Right lobe of liver (tissue), 6 donors: ENCODE data around the gene ESPN. TPM values are rescaled to one million over a fixed set of nuclear protein-coding genes. Genes with fewer than 3 reads are reported as not detected.
A peak's percentile ranks its signal among the peaks of the same experiment; 100 is the strongest.

Experiments used
- ATAC-seq, 4 donors: fragments of 200-7000 bp; cut with Tn5 transposase; one replicate each; pipeline ENCODE4 v1.9.1; 2020; ENCODE audit warnings: mild to moderate bottlenecking in 4 of 4, moderate library complexity in 4 of 4
- DNase-seq, 3 donors: peaks; one replicate each; pipeline ENCODE4 v3.0.0-alpha.2; 2020
- H3K27ac ChIP-seq, 3 donors: fragments of 200-600 bp; one replicate each; pipeline ENCODE4 v1.8.0; 2022
- H3K27me3 ChIP-seq, 2 donors: fragments of 200-600 bp; one replicate each; pipeline ENCODE4 v1.8.0; 2022
- H3K36me3 ChIP-seq, 4 donors: fragments of 200-600 bp; sonication (generic) in 1 of 4; one replicate each; pipeline versions ENCODE4 v1.5.1 to v1.8.0; 2017 to 2022; ENCODE audit warnings: control low read depth in 1 of 4
- H3K4me1 ChIP-seq, 4 donors: fragments of 200-600 bp; sonication (generic) in 1 of 4; one replicate each; pipeline versions ENCODE4 v1.5.1 to v1.8.0; 2017 to 2022; ENCODE audit warnings: control low read depth in 1 of 4
- H3K4me3 ChIP-seq, 3 donors: fragments of 200-600 bp; one replicate each; pipeline ENCODE4 v1.8.0; 2022
- H3K9me3 ChIP-seq, 4 donors: fragments of 200-600 bp; sonication (generic) in 1 of 4; one replicate each; pipeline versions ENCODE4 v1.5.1 to v1.8.0; 2017 to 2022; ENCODE audit warnings: control low read depth in 1 of 4
- CTCF ChIP-seq, 4 donors: fragments of 200-600 bp in 3 of 4; fragments of 450-650 bp in 1 of 4; IDR thresholded peaks; one replicate each; pipeline versions ENCODE4 v1.5.1 to v1.8.0; 2016 to 2022; ENCODE audit warnings: antibody characterized with exemption in 4 of 4, mild to moderate bottlenecking in 2 of 4
- POLR2A ChIP-seq: fragments of 450-650 bp; IDR thresholded peaks from one replicate; pipeline ENCODE4 v1.6.1; 2017; ENCODE audit warnings: antibody characterized with exemption, mild to moderate bottlenecking
- WGBS: methylation state at CpG from one replicate; pipeline ENCODE4 v1.1.6; 2018; ENCODE audit warnings: low coverage, low lambda C conversion rate; ENCODE audit not compliant: insufficient coverage; ENCODE audit errors: missing lambda C conversion rate; 5-methylcytosine and 5-hydroxymethylcytosine counted together
- intact Hi-C, 2 donors: fragments of 100-400 bp; cut with DNase I; formaldehyde crosslinking; loops; one replicate each; pipeline versions ENCODE4 v1.11.2 to v1.14.1; 2022
- total RNA-seq, 6 experiments: library from RNA; depleted of rRNA in 2 of 6; stranded (reverse); fragments of >200 nt in 2 of 6; fragmentation: NEBNext Ultra II Directional in 3 of 6; extraction: Animal tissue kit (Norgen Biotek cat#: 25700) in 3 of 6; gene quantifications; one replicate each; pipeline versions ENCODE4 v1.1.0 to v1.2.4, GENCODE V29; 2016 to 2023
- donor health status: DM: no; HTN: yes; CAD: no.
- donor health status: DM: no; HTN: no; CAD: no.
- donor health status: DM: no; HTN: no; CAD: no.
- donor health status: DM: no; HTN: yes; CAD: no.
- donor health status: DM: no; HTN: yes; CAD: no.

The ESPN gene
- total RNA-seq, 6 experiments from 2014 or later, result 81.6 to 149 (median 120) TPM

GRCh38 chr1:6495041-6495441, 70.5 kb downstream of the ESPN start:
- 60% methylated on average over 1 of the region's 13 CpGs for WGBS
- no peak for ATAC-seq

DNA sequence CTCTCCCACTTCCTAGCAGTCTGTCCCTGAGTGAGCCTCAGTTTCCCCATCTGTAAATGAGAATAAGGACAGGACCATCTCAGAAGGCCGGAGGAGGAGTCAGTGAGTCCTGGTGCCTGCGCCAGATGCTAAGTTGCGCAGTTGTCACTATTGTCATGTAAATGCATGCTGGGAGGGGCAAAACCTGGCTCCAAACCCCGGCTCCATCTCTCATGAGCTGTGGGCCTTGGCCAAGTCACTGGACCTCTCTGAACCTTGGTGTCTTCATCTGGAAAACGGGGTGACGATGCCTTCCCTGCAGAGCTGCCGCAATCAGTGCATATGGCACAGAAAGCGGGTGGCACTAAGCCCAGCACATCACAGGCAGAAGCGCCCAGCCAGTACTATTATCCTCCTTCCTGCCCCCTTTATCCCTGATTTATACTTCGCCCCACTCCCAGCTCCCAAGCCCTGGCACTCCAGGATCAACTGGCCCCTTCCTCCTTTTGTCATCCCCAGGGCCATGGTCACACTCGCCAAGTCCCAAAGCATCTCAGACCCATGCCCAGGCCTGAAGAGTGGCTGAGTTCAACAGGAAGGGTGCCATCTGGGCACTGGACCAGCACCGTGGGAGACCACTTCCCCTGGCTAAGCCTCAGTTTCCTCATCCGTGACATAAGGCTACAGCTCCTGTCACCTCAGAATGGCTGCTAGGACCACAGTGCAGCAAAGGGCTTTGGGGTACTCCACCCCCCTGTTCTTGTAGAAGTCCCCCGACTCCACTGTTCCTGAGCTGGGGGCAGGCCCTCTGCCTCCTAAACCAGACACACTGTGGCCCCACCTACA, 71.2 kb downstream of the ESPN start:
- Histone ChIP-seq H3K4me3 (no peak overlapping the region), H3K36me3 (no peaks in the 10 kb centered on the region), H3K4me1 (peaks cover 0 to 19% (median 2%) of the 10 kb centered on the region in 4 donors), H3K9me3 (no peaks in the 10 kb centered on the region), H3K27me3 (peaks cover 0 to 8% of the 10 kb centered on the region in 2 donors), H3K27ac (no peak overlapping the region)
- DNase-seq (no peak), ATAC-seq (no peak)
- no peak for TF ChIP-seq POLR2A
- TF ChIP-seq CTCF (IDR thresholded peaks at IDR 0.05), result no peak
- 72% methylated on average over 5 of the region's 14 CpGs for WGBS
- intact Hi-C loops, result no loop called here

More at GRCh38 chr1:6495041-6495441, 70.5 kb downstream of the ESPN start:
- Histone ChIP-seq H3K4me1 (peaks cover 0 to 22% (median 2%) of the 10 kb centered on the region in 4 donors), H3K4me3 (no peak overlapping the region), H3K27me3 (peaks cover 0 to 8% of the 10 kb centered on the region in 2 donors), H3K36me3 (no peaks in the 10 kb centered on the region), H3K9me3 (no peaks in the 10 kb centered on the region), H3K27ac (no peak overlapping the region)
- no peak for DNase-seq
- intact Hi-C loops, result no loop called here
- TF ChIP-seq CTCF (IDR thresholded peaks at IDR 0.05) (no peak), POLR2A (no peak)

- Histone ChIP-seq H3K27me3 (peaks cover 0 to 8% of the 10 kb centered on the region in 2 donors), H3K9me3 (no peaks in the 10 kb centered on the region), H3K27ac (no peak overlapping the region), H3K36me3 (no peaks in the 10 kb centered on the region), H3K4me3 (peak overlapping the region in 1 of 3 donors; percentile 53), H3K4me1 (peaks cover 0 to 17% (median 2%) of the 10 kb centered on the region in 4 donors)
- 7% methylated on average over 5 of the region's 13 CpGs for WGBS
- TF ChIP-seq CTCF (IDR thresholded peaks at IDR 0.05) (no peak), POLR2A (no peak)
- ATAC-seq (no peak), DNase-seq (no peak)
- intact Hi-C loops, result no loop called here
Observed at GRCh38 chr1:6496365-6496721, 71.8 kb downstream of the ESPN start.

GRCh38 chr1:6496890-6497214, 72.3 kb downstream of the ESPN start:
- H3K27ac ChIP-seq, result no peak overlapping the region
- H3K4me1 ChIP-seq, result peaks cover 0 to 11% (median 2%) of the 10 kb centered on the region in 4 donors
- ATAC-seq (no peak), DNase-seq (no peak)
- TF ChIP-seq POLR2A (no peak), CTCF (IDR thresholded peaks at IDR 0.05) (no peak)
- peaks cover 0 to 8% of the 10 kb centered on the region in 2 donors for H3K27me3 ChIP-seq
- WGBS, result 0% methylated on average over 1 of the region's 21 CpGs
- H3K9me3 ChIP-seq, result no peaks in the 10 kb centered on the region
- H3K36me3 ChIP-seq, result no peaks in the 10 kb centered on the region
- intact Hi-C loops, result no loop called here
- peak overlapping the region; percentile 16 to 53 (median 21) for H3K4me3 ChIP-seq
